Mucosa of descending colon (tissue), 3 donors: ENCODE data around the gene ERC1. TPM values are rescaled to one million over a fixed set of nuclear protein-coding genes. Genes with fewer than 3 reads are reported as not detected.

ENCODE experiments used
- ATAC-seq: fragments of 200-7000 bp; cut with Tn5 transposase; one replicate; pipeline ENCODE4 v1.9.1; 2020; ENCODE audit warnings: mild to moderate bottlenecking, moderate library complexity
- DNase-seq, 3 donors: peaks; one replicate each; pipeline ENCODE4 v3.0.0-alpha.2; 2020
- H3K36me3 ChIP-seq: fragments of 200-600 bp; one replicate; pipeline ENCODE4 v1.8.0; 2021; ENCODE audit warnings: low read depth, mild to moderate bottlenecking
- H3K4me1 ChIP-seq: fragments of 200-600 bp; one replicate; pipeline ENCODE4 v1.8.0; 2021; ENCODE audit warnings: low read depth, mild to moderate bottlenecking
- H3K4me3 ChIP-seq: fragments of 200-600 bp; one replicate; pipeline ENCODE4 v1.8.0; 2021; ENCODE audit warnings: mild to moderate bottlenecking
- H3K9me3 ChIP-seq: fragments of 200-600 bp; one replicate; pipeline ENCODE4 v1.8.0; 2021; ENCODE audit warnings: mild to moderate bottlenecking
- intact Hi-C, 2 donors: fragments of 100-400 bp; cut with DNase I in 1 of 2; cut with micrococcal nuclease in 1 of 2; formaldehyde crosslinking; loops; one replicate each; pipeline versions ENCODE4 v1.11.0 to v1.11.1; 2022; cut with DNase I, micrococcal nuclease
- total RNA-seq, 3 donors: library from RNA; stranded (reverse); fragmentation: NEBNext Ultra II Directional in 2 of 3; extraction: Animal tissue kit (Norgen Biotek cat#: 25700) in 2 of 3; gene quantifications; one replicate each; pipeline versions ENCODE4 v1.2.1 to v1.2.4, GENCODE V29; 2021 to 2023
- TF ChIP-seq, protein P1 (sequence below): fragments of 200-600 bp; IDR thresholded peaks from one replicate; pipeline ENCODE4 v1.8.0; 2022; ENCODE audit warnings: antibody characterized with exemption, mild to moderate bottlenecking
- donor health status: DM: no; HTN: no; CAD: no; lungs with moderate emphysema.
- donor health status: DM: no; HTN: no; CAD: no.
- donor health status: DM: no; HTN: yes; CAD: no.

The ERC1 gene
- total RNA-seq, 3 donors from 2014 or later, result 42.6 to 76.3 (median 49.6) TPM

GRCh38 chr12:1344245-1344644, 353.2 kb downstream of the ERC1 start:
- H3K4me1 ChIP-seq, result peaks cover 6% of the 10 kb centered on the region
- no peak for DNase-seq
- TF ChIP-seq, protein P1, sequence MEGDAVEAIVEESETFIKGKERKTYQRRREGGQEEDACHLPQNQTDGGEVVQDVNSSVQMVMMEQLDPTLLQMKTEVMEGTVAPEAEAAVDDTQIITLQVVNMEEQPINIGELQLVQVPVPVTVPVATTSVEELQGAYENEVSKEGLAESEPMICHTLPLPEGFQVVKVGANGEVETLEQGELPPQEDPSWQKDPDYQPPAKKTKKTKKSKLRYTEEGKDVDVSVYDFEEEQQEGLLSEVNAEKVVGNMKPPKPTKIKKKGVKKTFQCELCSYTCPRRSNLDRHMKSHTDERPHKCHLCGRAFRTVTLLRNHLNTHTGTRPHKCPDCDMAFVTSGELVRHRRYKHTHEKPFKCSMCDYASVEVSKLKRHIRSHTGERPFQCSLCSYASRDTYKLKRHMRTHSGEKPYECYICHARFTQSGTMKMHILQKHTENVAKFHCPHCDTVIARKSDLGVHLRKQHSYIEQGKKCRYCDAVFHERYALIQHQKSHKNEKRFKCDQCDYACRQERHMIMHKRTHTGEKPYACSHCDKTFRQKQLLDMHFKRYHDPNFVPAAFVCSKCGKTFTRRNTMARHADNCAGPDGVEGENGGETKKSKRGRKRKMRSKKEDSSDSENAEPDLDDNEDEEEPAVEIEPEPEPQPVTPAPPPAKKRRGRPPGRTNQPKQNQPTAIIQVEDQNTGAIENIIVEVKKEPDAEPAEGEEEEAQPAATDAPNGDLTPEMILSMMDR, result no peak
- no peaks in the 10 kb centered on the region for H3K36me3 ChIP-seq
- H3K9me3 ChIP-seq, result no peaks in the 10 kb centered on the region
- ATAC-seq, result no peak
- intact Hi-C loops, result no loop called here
- H3K4me3 ChIP-seq, result no peak overlapping the region

- intact Hi-C loops, result no loop called here
- Histone ChIP-seq H3K9me3 (no peaks in the 10 kb centered on the region), H3K4me1 (peaks cover 10% of the 10 kb centered on the region), H3K36me3 (no peaks in the 10 kb centered on the region), H3K4me3 (no peak overlapping the region)
- no peak for DNase-seq
- no peak for ATAC-seq
- TF ChIP-seq, protein P1, result no peak
Observed at GRCh38 chr12:1346126-1346525, 355.1 kb downstream of the ERC1 start.

DNA sequence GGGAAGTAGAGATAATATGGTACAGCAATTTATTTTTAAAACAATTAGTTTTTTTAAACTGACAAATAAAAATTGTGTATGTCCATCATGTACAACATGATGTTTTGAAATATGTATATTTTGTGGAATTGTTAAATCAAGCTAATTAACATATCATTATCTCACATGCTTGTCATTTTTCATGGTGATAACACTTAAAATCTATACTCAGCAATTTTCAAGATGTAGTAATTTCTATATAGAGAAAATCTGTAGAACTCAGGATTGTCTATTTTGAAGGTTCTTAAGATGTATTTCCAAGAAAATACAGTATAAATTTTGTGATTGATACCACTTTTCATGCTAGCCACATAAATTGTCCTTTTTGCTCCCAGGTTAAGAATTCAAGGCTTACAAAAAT, 356.3 kb downstream of the ERC1 start:
- TF ChIP-seq, protein P1, result no peak
- Histone ChIP-seq H3K4me1 (peaks cover 10% of the 10 kb centered on the region), H3K36me3 (no peaks in the 10 kb centered on the region), H3K4me3 (no peak overlapping the region), H3K9me3 (no peaks in the 10 kb centered on the region)
- ATAC-seq (no peak), DNase-seq (no peak)
- intact Hi-C loops, result no loop called here

- TF ChIP-seq, protein P1, result no peak
- intact Hi-C loops, result no loop called here
- Histone ChIP-seq H3K4me3 (no peak overlapping the region), H3K36me3 (no peaks in the 10 kb centered on the region), H3K4me1 (peaks cover 10% of the 10 kb centered on the region), H3K9me3 (no peaks in the 10 kb centered on the region)
- no peak for DNase-seq
- no peak for ATAC-seq
Observed at GRCh38 chr12:1348606-1349005, 357.6 kb downstream of the ERC1 start.

GRCh38 chr12:1350055-1350933, 359.3 kb downstream of the ERC1 start:
- ATAC-seq (peak; percentile 94), DNase-seq (peak in 1 of 3 donors; percentile 50)
- no peaks in the 10 kb centered on the region for H3K9me3 ChIP-seq
- intact Hi-C loops, result no loop called here
- H3K36me3 ChIP-seq, result no peaks in the 10 kb centered on the region
- peaks cover 10% of the 10 kb centered on the region for H3K4me1 ChIP-seq
- TF ChIP-seq, protein P1, result no peak
- no peak overlapping the region for H3K4me3 ChIP-seq
